ENCODE data around the gene ZDHHC11B. TPM values are rescaled to one million over a fixed set of nuclear protein-coding genes. Genes with fewer than 3 reads are reported as not detected.

ZDHHC11B gene
- polyA plus RNA-seq, 1 experiment, result 0.05 TPM

DNA sequence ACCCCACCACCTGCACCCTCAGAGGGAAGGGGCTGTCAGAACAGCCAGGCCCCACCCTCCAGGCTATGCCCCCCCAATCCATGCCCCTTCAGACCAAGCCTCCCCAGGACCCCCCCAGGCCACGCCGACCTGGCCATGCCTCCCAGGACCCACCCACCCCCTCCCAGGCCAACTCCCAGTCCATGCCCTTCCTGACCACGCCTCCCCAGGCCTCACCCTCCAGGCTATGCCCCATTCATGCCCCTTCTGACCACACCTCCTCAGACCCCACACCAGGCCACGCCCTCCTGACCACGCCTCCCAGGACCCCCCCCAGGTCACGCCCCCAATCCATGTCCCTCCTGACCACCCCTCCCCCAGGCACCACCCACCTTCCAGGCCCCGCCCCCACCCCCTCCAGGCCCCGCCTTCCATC, 119.0 kb downstream of the ZDHHC11B start:
- no peak for DNase-seq (ENCODE audit: low read depth)
- Histone ChIP-seq H3K27me3 (ENCODE audit: control insufficient read depth, insufficient read depth, low read length) (no peaks in the 10 kb centered on the region), H3K4me3 (ENCODE audit: low read depth, low read length) (no peak overlapping the region), H3K36me3 (ENCODE audit: control insufficient read depth, insufficient read depth, low read length) (peaks cover 2% of the 10 kb centered on the region)
- ChIA-PET POLR2A (no interaction called here), CTCF (no interaction called here)
- TF ChIP-seq, protein P1, sequence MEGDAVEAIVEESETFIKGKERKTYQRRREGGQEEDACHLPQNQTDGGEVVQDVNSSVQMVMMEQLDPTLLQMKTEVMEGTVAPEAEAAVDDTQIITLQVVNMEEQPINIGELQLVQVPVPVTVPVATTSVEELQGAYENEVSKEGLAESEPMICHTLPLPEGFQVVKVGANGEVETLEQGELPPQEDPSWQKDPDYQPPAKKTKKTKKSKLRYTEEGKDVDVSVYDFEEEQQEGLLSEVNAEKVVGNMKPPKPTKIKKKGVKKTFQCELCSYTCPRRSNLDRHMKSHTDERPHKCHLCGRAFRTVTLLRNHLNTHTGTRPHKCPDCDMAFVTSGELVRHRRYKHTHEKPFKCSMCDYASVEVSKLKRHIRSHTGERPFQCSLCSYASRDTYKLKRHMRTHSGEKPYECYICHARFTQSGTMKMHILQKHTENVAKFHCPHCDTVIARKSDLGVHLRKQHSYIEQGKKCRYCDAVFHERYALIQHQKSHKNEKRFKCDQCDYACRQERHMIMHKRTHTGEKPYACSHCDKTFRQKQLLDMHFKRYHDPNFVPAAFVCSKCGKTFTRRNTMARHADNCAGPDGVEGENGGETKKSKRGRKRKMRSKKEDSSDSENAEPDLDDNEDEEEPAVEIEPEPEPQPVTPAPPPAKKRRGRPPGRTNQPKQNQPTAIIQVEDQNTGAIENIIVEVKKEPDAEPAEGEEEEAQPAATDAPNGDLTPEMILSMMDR (IDR thresholded peaks at IDR 0.05; ENCODE audit: insufficient read depth, low read depth, low read length), result no peak

DNA sequence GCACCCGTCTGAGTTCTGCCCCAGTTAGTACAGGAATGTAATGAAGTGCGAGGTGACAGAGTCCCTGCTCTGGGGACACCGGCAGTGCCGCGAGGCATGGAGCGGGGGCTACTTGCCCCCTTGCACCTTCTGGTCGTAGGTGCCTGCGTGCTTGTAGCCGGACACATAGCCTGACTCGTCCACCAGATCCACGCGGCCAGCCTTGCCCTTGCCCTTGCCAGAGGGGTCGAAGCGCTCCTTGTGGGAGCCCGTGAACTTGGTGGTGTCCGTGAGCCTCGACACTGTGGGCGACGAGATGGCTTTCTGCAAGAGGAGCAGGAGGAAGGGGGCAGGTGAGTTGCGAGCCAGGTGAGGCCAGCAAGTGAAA, 119.6 kb downstream of the ZDHHC11B start:
- DNase-seq (ENCODE audit: low read depth), result no peak
- Histone ChIP-seq H3K27me3 (ENCODE audit: control insufficient read depth, insufficient read depth, low read length) (no peaks in the 10 kb centered on the region), H3K36me3 (ENCODE audit: control insufficient read depth, insufficient read depth, low read length) (peaks cover 3% of the 10 kb centered on the region), H3K4me3 (ENCODE audit: low read depth, low read length) (no peak overlapping the region)
- TF ChIP-seq, protein P1 (IDR thresholded peaks at IDR 0.05; ENCODE audit: insufficient read depth, low read depth, low read length), result no peak
- ChIA-PET CTCF (no interaction called here), POLR2A (no interaction called here)

DNA sequence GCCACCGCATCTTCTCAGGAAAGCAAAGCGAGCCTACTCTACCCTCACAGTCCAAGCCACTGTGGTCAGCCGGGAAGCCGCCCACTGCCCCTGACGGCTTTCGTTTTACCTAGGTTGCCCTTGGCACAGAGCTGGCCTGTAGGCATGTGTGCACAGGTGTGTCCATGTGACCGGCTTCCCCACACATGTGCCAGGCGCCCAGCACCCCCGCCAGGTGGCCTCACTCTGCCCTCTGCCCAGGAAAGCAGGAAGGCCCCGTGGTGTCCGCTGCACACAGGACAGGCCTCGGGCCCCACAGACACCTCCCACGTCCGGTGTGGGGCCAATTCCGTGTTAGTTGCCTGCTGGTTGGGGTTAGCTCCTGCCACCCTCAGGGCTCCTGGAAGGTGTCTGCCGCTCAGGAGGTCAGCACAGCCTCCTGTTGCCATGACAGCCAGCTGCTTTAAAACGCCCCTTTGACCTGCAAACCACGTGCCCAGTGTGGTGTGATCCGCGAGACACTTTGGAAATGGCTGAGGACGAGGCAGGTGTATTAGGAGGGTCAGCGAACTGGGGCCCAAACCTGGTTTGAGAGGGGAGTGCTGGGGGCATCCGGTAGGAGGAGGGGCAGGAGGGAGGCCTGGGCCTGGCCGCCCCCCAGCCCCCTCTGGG, 120.1 kb downstream of the ZDHHC11B start:
- ChIA-PET CTCF (no interaction called here), POLR2A (no interaction called here)
- TF ChIP-seq, protein P1 (IDR thresholded peaks at IDR 0.05; ENCODE audit: insufficient read depth, low read depth, low read length), result no peak
- H3K4me3 ChIP-seq (ENCODE audit: low read depth, low read length), result no peak overlapping the region
- H3K27me3 ChIP-seq (ENCODE audit: control insufficient read depth, insufficient read depth, low read length), result no peaks in the 10 kb centered on the region
- peaks cover 3% of the 10 kb centered on the region for H3K36me3 ChIP-seq (ENCODE audit: control insufficient read depth, insufficient read depth, low read length)
- no peak for DNase-seq (ENCODE audit: low read depth)

DNA sequence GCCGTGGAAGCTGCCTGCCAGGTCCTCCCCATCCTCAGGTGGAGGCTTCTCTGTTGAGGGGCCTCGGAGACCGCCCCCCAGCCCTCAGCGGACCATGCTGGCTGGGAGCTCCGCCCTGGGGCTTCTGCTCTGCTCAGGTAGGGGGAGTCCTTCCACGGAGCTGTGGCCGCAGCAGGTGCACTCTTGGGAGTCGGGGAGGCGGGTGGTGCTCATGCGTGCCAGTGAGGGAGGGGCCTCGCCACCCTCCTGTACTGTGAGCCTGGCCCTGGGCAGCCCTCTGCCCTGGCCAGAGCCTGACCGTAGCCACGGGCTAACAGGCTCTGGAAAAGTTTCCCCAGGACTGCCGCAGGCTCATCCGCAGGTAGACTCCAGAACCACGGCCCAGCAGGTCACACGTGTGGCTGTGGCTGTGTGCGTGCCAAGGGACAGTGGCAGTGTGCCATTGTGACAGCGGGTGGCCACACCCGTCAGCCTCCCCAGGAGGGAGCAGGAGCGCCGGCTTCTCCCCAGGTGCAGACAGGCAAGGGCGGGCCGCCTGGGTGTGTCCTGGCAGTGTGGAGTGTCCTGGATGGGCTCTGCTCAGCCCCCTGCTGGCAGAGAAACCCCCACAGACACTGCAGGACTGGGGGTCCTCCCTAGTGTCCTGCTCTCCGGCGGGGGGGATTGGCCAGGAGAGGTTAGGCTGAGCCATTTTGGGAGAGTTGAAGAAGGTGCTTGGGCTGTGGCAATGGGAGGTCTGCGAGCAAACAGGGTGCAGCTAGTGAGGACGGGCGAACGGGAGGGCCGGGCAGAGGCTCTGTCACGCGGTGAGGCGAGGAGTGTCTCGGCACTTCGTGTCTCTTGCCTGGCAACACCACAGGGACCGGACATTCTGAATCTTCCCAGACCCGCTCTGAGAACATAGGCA, 120.8 kb downstream of the ZDHHC11B start:
- CTCF ChIA-PET, result no interaction called here
- no peaks in the 10 kb centered on the region for H3K27me3 ChIP-seq (ENCODE audit: control insufficient read depth, insufficient read depth, low read length)
- POLR2A ChIA-PET, result no interaction called here
- H3K36me3 ChIP-seq (ENCODE audit: control insufficient read depth, insufficient read depth, low read length), result peaks cover 3% of the 10 kb centered on the region
- H3K4me3 ChIP-seq (ENCODE audit: low read depth, low read length), result no peak overlapping the region
- no peak for DNase-seq (ENCODE audit: low read depth)
- TF ChIP-seq, protein P1 (IDR thresholded peaks at IDR 0.05; ENCODE audit: insufficient read depth, low read depth, low read length), result no peak

DNA sequence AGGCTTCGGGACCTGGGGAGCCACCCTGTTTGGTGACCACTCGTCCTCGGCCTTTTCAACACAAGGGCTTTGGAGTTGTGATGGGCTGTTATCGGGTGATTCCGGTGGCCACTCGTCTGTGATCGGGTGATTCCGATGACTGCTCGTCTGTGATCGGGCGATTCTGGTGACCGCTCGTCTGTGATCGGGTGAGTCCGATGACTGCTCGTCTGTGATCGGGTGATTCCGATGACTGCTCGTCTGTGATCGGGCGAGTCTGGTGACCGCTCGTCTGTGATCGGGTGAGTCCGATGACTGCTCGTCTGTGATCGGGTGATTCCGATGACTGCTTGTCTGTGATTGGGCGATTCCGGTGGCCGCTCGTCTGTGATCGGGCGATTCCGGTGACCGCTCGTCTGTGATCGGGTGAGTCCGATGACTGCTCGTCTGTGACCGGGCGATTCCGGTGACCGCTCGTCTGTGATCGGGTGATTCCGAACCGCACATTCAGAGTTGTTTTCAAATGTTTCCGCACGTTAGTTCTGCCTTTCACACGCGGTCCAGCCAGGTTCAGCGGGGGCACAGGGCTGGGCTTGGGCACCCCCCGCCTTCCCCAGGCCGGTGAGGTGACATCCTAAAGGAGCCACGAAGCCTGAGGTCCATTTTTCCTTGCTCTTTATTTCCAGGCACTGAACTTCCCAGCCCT, 121.6 kb downstream of the ZDHHC11B start:
- Histone ChIP-seq H3K36me3 (ENCODE audit: control insufficient read depth, insufficient read depth, low read length) (peaks cover 3% of the 10 kb centered on the region), H3K4me3 (ENCODE audit: low read depth, low read length) (no peak overlapping the region), H3K27me3 (ENCODE audit: control insufficient read depth, insufficient read depth, low read length) (no peaks in the 10 kb centered on the region)
- TF ChIP-seq, protein P1 (IDR thresholded peaks at IDR 0.05; ENCODE audit: insufficient read depth, low read depth, low read length), result no peak
- no peak for DNase-seq (ENCODE audit: low read depth)
- ChIA-PET CTCF (no interaction called here), POLR2A (no interaction called here)

Measured in BJ (cell line).